GM12864 (cell line): Measurements from ENCODE around the gene CALY.

ENCODE experiments used
- DNase-seq: peaks from one replicate; pipeline ENCODE4 v3.0.0-alpha.2; 2011; ENCODE audit warnings: low read depth
- H3K4me3 ChIP-seq: 2 replicates; pipeline ENCODE4 v1.5.1; 2011; ENCODE audit warnings: mild to moderate bottlenecking, low read depth, low read length, control low read depth
- TF ChIP-seq, protein P1 (sequence below): IDR thresholded peaks from 2 replicates; pipeline ENCODE4 v1.5.1; 2011; ENCODE audit warnings: low read depth, mild to moderate bottlenecking, moderate library complexity, low read length, control low read depth, inconsistent platforms; ENCODE audit errors: missing control alignments

Gene CALY

DNA sequence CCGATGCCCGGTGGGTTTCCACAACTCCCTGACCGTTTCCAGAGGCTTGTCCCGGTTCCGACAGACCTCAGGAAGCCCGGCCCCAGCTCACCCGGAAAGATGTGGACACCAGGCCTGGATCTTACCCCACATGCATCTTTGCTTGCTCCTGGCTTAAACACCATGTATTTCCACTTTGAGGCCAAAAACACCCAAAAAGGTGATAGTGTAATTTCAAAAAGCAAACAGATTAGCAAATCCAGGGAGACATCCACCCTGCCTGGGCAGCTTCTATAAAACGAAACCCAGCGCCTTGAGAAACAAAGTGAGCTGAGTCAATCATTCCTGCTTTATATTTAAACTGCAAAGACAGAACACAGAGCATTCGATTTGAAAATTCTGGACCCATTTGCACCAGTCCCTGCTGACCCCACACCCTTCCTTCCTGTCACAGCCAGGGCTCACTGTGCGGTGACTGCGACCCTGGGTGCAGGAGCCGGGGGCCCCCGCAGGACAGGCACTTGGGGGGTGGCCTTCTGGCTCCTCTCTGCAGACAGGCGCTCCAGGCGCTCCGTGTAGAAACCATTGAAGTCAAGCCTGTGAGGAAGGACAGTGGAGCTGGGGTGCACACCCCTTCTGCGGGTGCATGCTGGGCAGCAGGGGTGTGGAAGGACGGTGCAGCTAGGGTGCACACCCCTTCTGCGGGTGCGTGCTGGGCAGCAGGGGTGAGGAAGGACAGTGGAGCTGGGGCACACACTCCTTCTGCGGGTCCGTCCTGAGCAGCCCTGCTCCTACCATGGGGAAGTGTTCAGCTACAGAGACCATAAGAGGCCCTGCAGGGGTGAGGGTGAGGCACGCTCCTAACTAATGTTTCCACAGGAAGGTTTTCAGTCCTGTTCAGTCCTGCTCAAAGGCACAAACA is 57.1 kb downstream of the CALY start:
- H3K4me3 ChIP-seq, result no peak overlapping the region
- TF ChIP-seq, protein P1, sequence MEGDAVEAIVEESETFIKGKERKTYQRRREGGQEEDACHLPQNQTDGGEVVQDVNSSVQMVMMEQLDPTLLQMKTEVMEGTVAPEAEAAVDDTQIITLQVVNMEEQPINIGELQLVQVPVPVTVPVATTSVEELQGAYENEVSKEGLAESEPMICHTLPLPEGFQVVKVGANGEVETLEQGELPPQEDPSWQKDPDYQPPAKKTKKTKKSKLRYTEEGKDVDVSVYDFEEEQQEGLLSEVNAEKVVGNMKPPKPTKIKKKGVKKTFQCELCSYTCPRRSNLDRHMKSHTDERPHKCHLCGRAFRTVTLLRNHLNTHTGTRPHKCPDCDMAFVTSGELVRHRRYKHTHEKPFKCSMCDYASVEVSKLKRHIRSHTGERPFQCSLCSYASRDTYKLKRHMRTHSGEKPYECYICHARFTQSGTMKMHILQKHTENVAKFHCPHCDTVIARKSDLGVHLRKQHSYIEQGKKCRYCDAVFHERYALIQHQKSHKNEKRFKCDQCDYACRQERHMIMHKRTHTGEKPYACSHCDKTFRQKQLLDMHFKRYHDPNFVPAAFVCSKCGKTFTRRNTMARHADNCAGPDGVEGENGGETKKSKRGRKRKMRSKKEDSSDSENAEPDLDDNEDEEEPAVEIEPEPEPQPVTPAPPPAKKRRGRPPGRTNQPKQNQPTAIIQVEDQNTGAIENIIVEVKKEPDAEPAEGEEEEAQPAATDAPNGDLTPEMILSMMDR, result no peak
- DNase-seq, result no peak

DNA sequence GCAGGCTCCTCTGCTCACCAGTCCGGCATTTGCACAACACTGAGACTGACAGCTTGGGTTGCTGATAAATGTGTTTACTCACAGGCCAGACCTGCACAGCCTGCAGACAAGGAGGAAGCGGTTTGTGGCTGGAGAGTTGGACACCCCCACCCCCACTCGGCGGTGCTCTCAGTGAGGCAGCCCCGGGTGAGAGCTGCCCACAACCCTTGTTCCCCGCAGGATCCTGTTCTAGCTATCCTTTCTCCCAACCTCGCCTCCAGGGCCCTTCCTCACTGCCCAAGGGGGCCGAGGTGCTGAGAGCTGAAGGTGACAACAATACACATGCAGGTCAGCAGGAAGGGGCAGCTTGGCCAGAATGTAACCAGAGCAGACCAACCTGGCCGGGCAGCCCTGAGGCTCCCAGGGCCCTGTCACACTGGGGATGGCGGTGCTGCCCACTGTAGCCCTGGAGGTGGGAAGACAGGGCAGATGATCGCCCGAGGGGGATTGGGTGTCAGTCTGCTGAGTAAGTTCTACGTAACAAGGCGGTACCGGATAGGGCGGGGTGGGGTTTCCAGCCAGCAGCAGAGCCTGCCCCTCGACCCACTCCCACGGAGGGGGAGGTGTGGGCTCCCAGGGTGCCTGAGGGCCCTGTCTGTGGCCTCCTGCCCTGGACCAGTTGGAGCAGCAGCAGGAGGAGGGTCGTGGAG is 58.0 kb downstream of the CALY start:
- H3K4me3 ChIP-seq, result no peak overlapping the region
- peak; percentile 48 for DNase-seq
- TF ChIP-seq, protein P1, result no peak

DNA sequence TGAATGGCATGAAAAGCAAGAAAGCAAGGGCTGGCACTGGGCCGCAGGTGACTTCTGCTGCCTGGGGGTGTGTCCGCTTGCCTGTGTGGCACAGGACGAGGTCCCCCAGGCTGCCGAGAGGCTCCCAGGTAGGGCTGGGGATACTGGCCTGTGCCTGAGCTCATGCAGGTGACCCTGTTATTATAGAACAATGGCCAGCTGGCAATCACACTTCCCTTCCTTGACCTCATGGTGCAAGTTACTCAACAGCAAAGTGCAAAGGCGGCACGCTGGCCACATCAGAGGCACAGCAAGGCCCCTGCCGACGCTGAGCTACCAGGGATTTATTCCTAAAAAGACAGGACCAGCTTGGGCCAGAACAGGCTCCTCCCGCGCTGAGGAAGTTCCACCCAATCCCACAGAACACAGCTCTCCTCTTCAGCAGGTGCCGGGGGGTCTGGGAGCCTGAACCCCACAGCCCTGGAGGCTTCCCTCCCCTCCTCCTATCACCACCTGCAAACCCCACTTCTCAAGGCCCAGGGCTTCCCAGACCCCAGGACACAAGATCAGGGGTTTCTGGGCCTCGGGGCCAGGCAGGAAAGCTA is 58.6 kb downstream of the CALY start:
- no peak for DNase-seq
- H3K4me3 ChIP-seq, result no peak overlapping the region
- TF ChIP-seq, protein P1, result no peak

DNA sequence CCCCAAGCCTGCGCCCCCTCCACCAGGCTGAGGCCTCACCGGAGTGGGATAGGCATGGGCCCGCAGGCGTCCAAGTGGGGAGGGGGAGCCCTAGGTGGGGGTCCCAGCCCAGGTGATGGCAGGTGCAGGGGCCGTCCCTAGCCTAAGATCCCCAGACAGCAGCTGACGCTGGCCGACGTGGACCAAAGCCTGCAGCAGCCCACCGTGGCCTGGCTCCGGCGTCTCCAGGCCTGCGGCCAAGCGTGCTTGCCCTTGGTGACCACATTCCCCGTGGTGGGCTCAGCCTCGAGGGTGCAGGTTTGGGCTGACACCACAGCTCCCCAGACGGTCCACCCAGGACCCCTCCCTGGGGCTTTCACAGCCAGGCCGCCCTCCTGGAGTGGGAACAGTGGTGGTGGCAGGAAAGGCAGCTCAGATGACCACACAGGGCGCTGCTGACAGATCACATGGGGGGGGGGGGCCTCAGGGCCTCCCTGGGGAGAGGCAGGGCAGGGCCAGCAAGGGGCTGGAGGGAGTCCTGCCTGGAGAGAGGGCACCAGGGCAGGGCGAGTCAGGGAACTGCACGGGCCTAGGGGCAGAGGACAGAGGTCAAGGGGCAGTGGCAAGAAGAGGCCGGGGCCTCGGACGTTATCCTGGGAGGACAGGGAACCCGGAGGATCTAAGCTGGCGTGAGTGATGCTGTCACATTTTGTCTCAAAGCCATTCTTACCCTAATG is 59.3 kb downstream of the CALY start:
- TF ChIP-seq, protein P1, result no peak
- no peak overlapping the region for H3K4me3 ChIP-seq
- no peak for DNase-seq

DNA sequence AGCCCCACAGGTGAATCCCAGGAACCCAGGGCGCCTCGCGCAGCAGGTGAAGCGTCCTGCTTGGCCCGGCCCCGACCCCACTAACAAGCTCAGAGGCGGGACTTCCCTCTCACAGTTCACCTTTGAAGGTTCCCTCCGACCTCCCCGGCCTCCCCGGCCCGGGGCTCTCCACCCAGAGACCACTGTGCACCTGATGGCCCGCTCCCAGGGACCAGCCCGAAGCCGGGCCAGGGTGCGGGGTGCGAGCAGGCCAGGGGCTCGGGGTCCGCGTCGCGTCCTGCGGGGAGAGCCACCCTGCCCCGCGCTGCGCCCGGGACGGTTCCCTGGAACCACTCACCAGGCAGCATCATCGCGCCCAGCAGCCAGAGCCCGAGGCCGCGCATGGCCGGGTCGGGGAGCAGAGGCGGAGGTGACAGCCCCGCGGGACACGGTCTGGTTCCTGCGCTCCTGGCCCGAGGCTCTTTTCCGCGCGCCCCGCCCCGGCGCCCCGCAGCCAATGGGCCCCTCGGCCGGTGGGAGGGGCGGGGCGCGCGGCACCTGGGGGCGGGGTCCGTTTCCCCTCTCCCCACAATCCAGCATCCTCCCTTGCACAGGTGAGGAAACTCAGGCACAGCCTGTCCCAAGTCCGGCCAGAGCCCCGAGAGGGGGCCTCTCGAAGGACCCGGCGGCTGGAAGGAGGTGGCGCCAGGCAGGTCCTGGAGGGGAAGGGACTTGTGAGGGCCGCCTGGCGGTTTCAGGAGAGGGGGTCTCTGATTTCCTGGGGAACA is 60.1 kb downstream of the CALY start, which contains the start of gene ADAM8:
TSS of gene ADAM8 (minus strand) at position 434 of the 767 bp plus-strand sequence. CDS start at position 383, 51 bp downstream.
- DNase-seq, result no peak
- H3K4me3 ChIP-seq, result peak within 1 kb of the TSS; percentile 92
- TF ChIP-seq, protein P1, result no peak

DNA sequence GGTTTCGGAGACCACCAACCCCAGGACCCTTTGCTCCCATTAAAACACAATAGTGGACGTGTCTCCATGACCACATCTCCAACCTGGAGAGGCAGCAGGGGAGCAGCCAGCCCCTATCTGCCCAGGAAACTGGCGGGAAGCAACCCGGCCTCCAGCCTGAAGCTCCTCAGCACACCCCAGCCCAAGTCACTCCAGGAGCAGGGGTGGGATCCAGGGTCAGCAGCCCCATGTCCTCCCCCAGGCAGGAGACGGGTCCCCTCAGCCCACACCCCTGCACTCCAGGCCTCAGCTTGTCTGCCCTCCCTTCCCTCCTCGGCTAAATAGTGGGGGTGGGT is 60.6 kb downstream of the CALY start:
- no peak for DNase-seq
- peak overlapping the region; percentile 92 for H3K4me3 ChIP-seq

More for the DNA sequence above, 60.6 kb downstream of the CALY start:
- TF ChIP-seq, protein P1, result no peak
